NCI-H2171 treated with DMSO at 0.1 percent for 48 hours (cell line): ENCODE measurements around the gene MPHOSPH9.
"Not testable (repeated sequence)": the region's sequence is repeated elsewhere in the genome, so short reads cannot be mapped to it uniquely, and the experiment has no call there.

Experiments used
- DNase-seq: peaks from one replicate; lab custom pipeline; 2025; lab: John Stamatoyannopoulos, UW

Gene MPHOSPH9

GRCh38 chr12:123254853-123255446 is 22.0 kb upstream of the MPHOSPH9 start:
- no peak for DNase-seq

- no peak for DNase-seq
These were observed 20.9 kb upstream of the MPHOSPH9 start for GRCh38 chr12:123253641-123254459.

GRCh38 chr12:123252365-123252764 is 19.4 kb upstream of the MPHOSPH9 start:
- peak; percentile 87 for DNase-seq

- DNase-seq = peak; percentile 61
These were observed 18.6 kb upstream of the MPHOSPH9 start for GRCh38 chr12:123251403-123252076.

- peak; percentile 97 for DNase-seq
These were observed 17.8 kb upstream of the MPHOSPH9 start for GRCh38 chr12:123250471-123251383.

GRCh38 chr12:123248996-123249741 is 16.2 kb upstream of the MPHOSPH9 start:
- not testable (repeated sequence) for DNase-seq

GRCh38 chr12:123248129-123248528 is 15.2 kb upstream of the MPHOSPH9 start:
- not testable (repeated sequence) for DNase-seq

- no peak for DNase-seq
These were observed 12.7 kb upstream of the MPHOSPH9 start for GRCh38 chr12:123245678-123246077.

GRCh38 chr12:123243671-123244262 is 10.8 kb upstream of the MPHOSPH9 start:
- no peak for DNase-seq

- peak; percentile 61 for DNase-seq
These were observed 9.4 kb upstream of the MPHOSPH9 start for GRCh38 chr12:123242116-123242904.

- no peak for DNase-seq
These were observed 6.0 kb upstream of the MPHOSPH9 start for GRCh38 chr12:123238961-123239360.

- DNase-seq = no peak
These were observed 5.4 kb upstream of the MPHOSPH9 start for GRCh38 chr12:123238330-123238682.

GRCh38 chr12:123237646-123238329 is 4.8 kb upstream of the MPHOSPH9 start:
- peak; percentile 47 for DNase-seq

GRCh38 chr12:123233505-123234308 is 766 bp upstream of the MPHOSPH9 start:
- no peak for DNase-seq

- no peak for DNase-seq
These were observed 502 bp downstream of the MPHOSPH9 start for GRCh38 chr12:123232472-123232806.

GRCh38 chr12:123231931-123232330 is 1.0 kb downstream of the MPHOSPH9 start:
- peak; percentile 39 for DNase-seq

- DNase-seq = no peak
These were observed 3.9 kb downstream of the MPHOSPH9 start for GRCh38 chr12:123229051-123229450.

GRCh38 chr12:123227581-123228258 is 5.2 kb downstream of the MPHOSPH9 start:
- no peak for DNase-seq
